Liver (tissue), 9 donors: ENCODE measurements around the gene ESPN. TPM values are rescaled to one million over a fixed set of nuclear protein-coding genes. Genes with fewer than 3 reads are reported as not detected.

Source experiments
- DNase-seq: peaks from one replicate; pipeline ENCODE4 v3.0.0-alpha.2; 2017; ENCODE audit warnings: low spot score
- H3K27ac ChIP-seq, 2 donors: one replicate each; pipeline ENCODE4 v1.7.0; 2013; ENCODE audit warnings: inconsistent platforms in 2 of 2, low read length in 2 of 2, control low read depth in 1 of 2, low read depth in 1 of 2, mild to moderate bottlenecking in 1 of 2
- H3K27me3 ChIP-seq, 4 donors: one replicate each; pipeline versions ENCODE4 v1.6.1 to v1.7.0; 2013; ENCODE audit warnings: low read length in 3 of 4, inconsistent platforms in 1 of 4, mild to moderate bottlenecking in 1 of 4, moderate library complexity in 1 of 4; ENCODE audit not compliant: control insufficient read depth in 4 of 4, insufficient read depth in 4 of 4
- H3K36me3 ChIP-seq, 4 donors: one replicate each; pipeline versions ENCODE4 v1.6.1 to v1.7.0; 2013; ENCODE audit warnings: low read length in 3 of 4, mild to moderate bottlenecking in 3 of 4, low read depth in 1 of 4, moderate library complexity in 1 of 4; ENCODE audit not compliant: control insufficient read depth in 4 of 4, insufficient read depth in 3 of 4
- H3K4me1 ChIP-seq, 4 donors: one replicate each; pipeline versions ENCODE4 v1.6.1 to v1.7.0; 2013; ENCODE audit warnings: low read length in 3 of 4, mild to moderate bottlenecking in 3 of 4, moderate library complexity in 1 of 4; ENCODE audit not compliant: control insufficient read depth in 4 of 4, insufficient read depth in 4 of 4
- H3K4me3 ChIP-seq, 3 donors: one replicate each; pipeline versions ENCODE4 v1.6.1 to v1.7.0; 2013; ENCODE audit warnings: low read length in 3 of 3, control low read depth in 1 of 3, low read depth in 1 of 3, mild to moderate bottlenecking in 1 of 3
- H3K9ac ChIP-seq, 2 donors: one replicate each; pipeline ENCODE4 v1.7.0; 2013; ENCODE audit warnings: low read length in 2 of 2, mild to moderate bottlenecking in 2 of 2, moderate library complexity in 2 of 2, control low read depth in 1 of 2, low read depth in 1 of 2
- H3K9me3 ChIP-seq, 4 donors: one replicate each; pipeline versions ENCODE4 v1.6.1 to v1.7.0; 2013; ENCODE audit warnings: low read length in 3 of 4; ENCODE audit not compliant: control insufficient read depth in 4 of 4
- EGR1 ChIP-seq, 2 donors: IDR thresholded peaks; 2 replicates each; pipeline ENCODE4 v1.6.1; 2016 to 2018; ENCODE audit warnings: antibody characterized with exemption in 2 of 2, low read depth in 2 of 2
- FOXA1 ChIP-seq: IDR thresholded peaks from 2 replicates; pipeline ENCODE4 v1.6.1; 2016; ENCODE audit warnings: antibody characterized with exemption
- FOXA2 ChIP-seq: IDR thresholded peaks from 2 replicates; pipeline ENCODE4 v1.6.1; 2016; ENCODE audit warnings: antibody characterized with exemption
- GABPA ChIP-seq, 2 donors: IDR thresholded peaks in 1 of 2; conservative IDR thresholded peaks in 1 of 2; 2 replicates each; pipeline ENCODE4 v1.6.1; 2016; ENCODE audit warnings: antibody characterized with exemption in 2 of 2, mild to moderate bottlenecking in 1 of 2, moderate library complexity in 1 of 2
- HNF4A ChIP-seq, 2 donors: conservative IDR thresholded peaks; 2 replicates each; pipeline ENCODE4 v1.6.1; 2016; ENCODE audit warnings: antibody characterized with exemption in 2 of 2, mild to moderate bottlenecking in 2 of 2
- HNF4G ChIP-seq: IDR thresholded peaks from 2 replicates; pipeline ENCODE4 v1.6.1; 2016; ENCODE audit warnings: antibody characterized with exemption
- JUND ChIP-seq, 2 donors: IDR thresholded peaks; 2 replicates each; pipeline ENCODE4 v1.6.1; 2016; ENCODE audit warnings: antibody characterized with exemption in 2 of 2
- NR2F2 ChIP-seq: IDR thresholded peaks from 2 replicates; pipeline ENCODE4 v1.6.1; 2016; ENCODE audit warnings: antibody characterized with exemption
- RAD21 ChIP-seq, 2 donors: IDR thresholded peaks; 2 replicates each; pipeline ENCODE4 v1.6.1; 2016; ENCODE audit warnings: antibody characterized with exemption in 2 of 2, mild to moderate bottlenecking in 2 of 2
- RXRA ChIP-seq, 2 donors: IDR thresholded peaks; 2 replicates each; pipeline ENCODE4 v1.6.1; 2017 to 2018; ENCODE audit warnings: antibody characterized with exemption in 2 of 2, mild to moderate bottlenecking in 1 of 2
- SP1 ChIP-seq: IDR thresholded peaks from 2 replicates; pipeline ENCODE4 v1.6.1; 2018; ENCODE audit warnings: antibody characterized with exemption, mild to moderate bottlenecking
- TAF1 ChIP-seq: conservative IDR thresholded peaks from 2 replicates; pipeline ENCODE4 v1.6.1; 2016; ENCODE audit warnings: antibody characterized with exemption, mild to moderate bottlenecking
- YY1 ChIP-seq: IDR thresholded peaks from 2 replicates; pipeline ENCODE4 v1.6.1; 2016; ENCODE audit warnings: antibody characterized with exemption, mild to moderate bottlenecking
- WGBS: extraction: QIAGEN DNeasy Blood & Tissue Kit; methylation state at CpG from one replicate; pipeline ENCODE4 v1.1.7; 2013; 5-methylcytosine and 5-hydroxymethylcytosine counted together
- polyA plus RNA-seq, 2 donors: library from polyadenylated mRNA; stranded (reverse) in 1 of 2; unstranded in 1 of 2; fragments of 200-250 nt in 1 of 2; fragments of >200 nt in 1 of 2; fragmentation: Nextera tagmentation in 1 of 2; extraction: Ambion mirVana in 1 of 2; gene quantifications; one replicate each; pipeline versions ENCODE4 v1.2.1 to v1.2.3, GENCODE V29; 2013 to 2015
- total RNA-seq, 2 donors: library from RNA; depleted of rRNA; stranded (reverse); fragments of >200 nt; gene quantifications; one replicate each; pipeline ENCODE4 v1.2.3, GENCODE V29; 2014
- TF ChIP-seq, protein P1 (sequence below): fragments of 150-350 bp; IDR thresholded peaks from 2 replicates; pipeline ENCODE4 v1.5.1; 2017; ENCODE audit warnings: improper control_type of control experiment, low read depth, low read length; ENCODE audit not compliant: missing input control
- TF ChIP-seq, protein P2 (sequence below): IDR thresholded peaks from 2 replicates; pipeline ENCODE4 v1.6.1; 2016; ENCODE audit warnings: antibody characterized with exemption
- TF ChIP-seq, protein P3 (sequence below): IDR thresholded peaks from 2 replicates; pipeline ENCODE4 v1.6.1; 2016; ENCODE audit warnings: antibody characterized with exemption
- TF ChIP-seq, protein P4 (sequence below): IDR thresholded peaks from 2 replicates; pipeline ENCODE4 v1.6.1; 2016; ENCODE audit warnings: antibody characterized with exemption
- TF ChIP-seq, protein P5 (sequence below): IDR thresholded peaks from 2 replicates; pipeline ENCODE4 v1.6.1; 2016; ENCODE audit warnings: antibody characterized with exemption, mild to moderate bottlenecking
- donor health status: healthy.
- donor health status: healthy.
- donor health status: healthy.
- donor health status: healthy.
- donor health status: healthy.

ESPN gene
- total and polyA plus RNA-seq, 4 donors, result 61.5 to 103 (median 68.2) TPM

DNA sequence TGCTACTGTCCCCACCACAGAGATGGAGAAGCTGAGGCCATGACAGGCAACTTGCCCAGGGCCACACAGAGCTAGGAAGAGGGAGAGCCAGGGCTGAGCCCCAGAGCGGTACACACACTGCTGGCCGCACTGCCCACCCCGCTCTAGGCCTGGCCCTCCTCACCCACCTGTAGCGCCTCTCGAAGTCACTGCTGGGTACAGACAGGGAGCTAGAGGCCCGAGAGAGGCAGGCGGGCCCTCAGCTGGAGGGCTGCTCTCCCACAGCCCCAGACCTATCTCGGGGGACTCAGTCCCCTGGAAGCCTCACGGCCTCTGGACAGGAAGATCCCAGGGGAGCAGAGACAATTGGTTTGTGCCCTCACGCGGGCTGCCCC lies 84.2 kb downstream of the ESPN start:
- WGBS, result 94% methylated on average over 11 of the region's 11 CpGs
- Histone ChIP-seq H3K9me3 (no peaks in the 10 kb centered on the region), H3K4me3 (no peak overlapping the region), H3K4me1 (no peaks in the 10 kb centered on the region), H3K9ac (no peak overlapping the region), H3K27ac (no peak overlapping the region), H3K36me3 (no peaks in the 10 kb centered on the region), H3K27me3 (no peaks in the 10 kb centered on the region)
- TF ChIP-seq, protein P1, sequence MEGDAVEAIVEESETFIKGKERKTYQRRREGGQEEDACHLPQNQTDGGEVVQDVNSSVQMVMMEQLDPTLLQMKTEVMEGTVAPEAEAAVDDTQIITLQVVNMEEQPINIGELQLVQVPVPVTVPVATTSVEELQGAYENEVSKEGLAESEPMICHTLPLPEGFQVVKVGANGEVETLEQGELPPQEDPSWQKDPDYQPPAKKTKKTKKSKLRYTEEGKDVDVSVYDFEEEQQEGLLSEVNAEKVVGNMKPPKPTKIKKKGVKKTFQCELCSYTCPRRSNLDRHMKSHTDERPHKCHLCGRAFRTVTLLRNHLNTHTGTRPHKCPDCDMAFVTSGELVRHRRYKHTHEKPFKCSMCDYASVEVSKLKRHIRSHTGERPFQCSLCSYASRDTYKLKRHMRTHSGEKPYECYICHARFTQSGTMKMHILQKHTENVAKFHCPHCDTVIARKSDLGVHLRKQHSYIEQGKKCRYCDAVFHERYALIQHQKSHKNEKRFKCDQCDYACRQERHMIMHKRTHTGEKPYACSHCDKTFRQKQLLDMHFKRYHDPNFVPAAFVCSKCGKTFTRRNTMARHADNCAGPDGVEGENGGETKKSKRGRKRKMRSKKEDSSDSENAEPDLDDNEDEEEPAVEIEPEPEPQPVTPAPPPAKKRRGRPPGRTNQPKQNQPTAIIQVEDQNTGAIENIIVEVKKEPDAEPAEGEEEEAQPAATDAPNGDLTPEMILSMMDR, result no peak
- TF ChIP-seq FOXA1 (no peak), EGR1 (IDR thresholded peaks at IDR 0.05; ENCODE audit: low read depth in 2 of 2) (no peak), HNF4A (conservative IDR thresholded peaks at IDR 0.05) (no peak), SP1 (no peak), YY1 (no peak), HNF4G (no peak), RXRA (IDR thresholded peaks at IDR 0.05) (no peak), RAD21 (IDR thresholded peaks at IDR 0.05) (no peak), NR2F2 (no peak), TAF1 (no peak), JUND (IDR thresholded peaks at IDR 0.05) (no peak), FOXA2 (no peak), GABPA (IDR thresholded peaks at IDR 0.05 in 1 of 2, conservative IDR thresholded peaks at IDR 0.05 in 1 of 2) (no peak)
- TF ChIP-seq, protein P2, sequence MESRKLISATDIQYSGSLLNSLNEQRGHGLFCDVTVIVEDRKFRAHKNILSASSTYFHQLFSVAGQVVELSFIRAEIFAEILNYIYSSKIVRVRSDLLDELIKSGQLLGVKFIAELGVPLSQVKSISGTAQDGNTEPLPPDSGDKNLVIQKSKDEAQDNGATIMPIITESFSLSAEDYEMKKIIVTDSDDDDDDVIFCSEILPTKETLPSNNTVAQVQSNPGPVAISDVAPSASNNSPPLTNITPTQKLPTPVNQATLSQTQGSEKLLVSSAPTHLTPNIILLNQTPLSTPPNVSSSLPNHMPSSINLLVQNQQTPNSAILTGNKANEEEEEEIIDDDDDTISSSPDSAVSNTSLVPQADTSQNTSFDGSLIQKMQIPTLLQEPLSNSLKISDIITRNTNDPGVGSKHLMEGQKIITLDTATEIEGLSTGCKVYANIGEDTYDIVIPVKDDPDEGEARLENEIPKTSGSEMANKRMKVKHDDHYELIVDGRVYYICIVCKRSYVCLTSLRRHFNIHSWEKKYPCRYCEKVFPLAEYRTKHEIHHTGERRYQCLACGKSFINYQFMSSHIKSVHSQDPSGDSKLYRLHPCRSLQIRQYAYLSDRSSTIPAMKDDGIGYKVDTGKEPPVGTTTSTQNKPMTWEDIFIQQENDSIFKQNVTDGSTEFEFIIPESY, result no peak
- TF ChIP-seq, protein P3, sequence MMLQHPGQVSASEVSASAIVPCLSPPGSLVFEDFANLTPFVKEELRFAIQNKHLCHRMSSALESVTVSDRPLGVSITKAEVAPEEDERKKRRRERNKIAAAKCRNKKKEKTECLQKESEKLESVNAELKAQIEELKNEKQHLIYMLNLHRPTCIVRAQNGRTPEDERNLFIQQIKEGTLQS, result no peak
- TF ChIP-seq, protein P4, sequence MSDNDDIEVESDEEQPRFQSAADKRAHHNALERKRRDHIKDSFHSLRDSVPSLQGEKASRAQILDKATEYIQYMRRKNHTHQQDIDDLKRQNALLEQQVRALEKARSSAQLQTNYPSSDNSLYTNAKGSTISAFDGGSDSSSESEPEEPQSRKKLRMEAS, result no peak
- TF ChIP-seq, protein P5, sequence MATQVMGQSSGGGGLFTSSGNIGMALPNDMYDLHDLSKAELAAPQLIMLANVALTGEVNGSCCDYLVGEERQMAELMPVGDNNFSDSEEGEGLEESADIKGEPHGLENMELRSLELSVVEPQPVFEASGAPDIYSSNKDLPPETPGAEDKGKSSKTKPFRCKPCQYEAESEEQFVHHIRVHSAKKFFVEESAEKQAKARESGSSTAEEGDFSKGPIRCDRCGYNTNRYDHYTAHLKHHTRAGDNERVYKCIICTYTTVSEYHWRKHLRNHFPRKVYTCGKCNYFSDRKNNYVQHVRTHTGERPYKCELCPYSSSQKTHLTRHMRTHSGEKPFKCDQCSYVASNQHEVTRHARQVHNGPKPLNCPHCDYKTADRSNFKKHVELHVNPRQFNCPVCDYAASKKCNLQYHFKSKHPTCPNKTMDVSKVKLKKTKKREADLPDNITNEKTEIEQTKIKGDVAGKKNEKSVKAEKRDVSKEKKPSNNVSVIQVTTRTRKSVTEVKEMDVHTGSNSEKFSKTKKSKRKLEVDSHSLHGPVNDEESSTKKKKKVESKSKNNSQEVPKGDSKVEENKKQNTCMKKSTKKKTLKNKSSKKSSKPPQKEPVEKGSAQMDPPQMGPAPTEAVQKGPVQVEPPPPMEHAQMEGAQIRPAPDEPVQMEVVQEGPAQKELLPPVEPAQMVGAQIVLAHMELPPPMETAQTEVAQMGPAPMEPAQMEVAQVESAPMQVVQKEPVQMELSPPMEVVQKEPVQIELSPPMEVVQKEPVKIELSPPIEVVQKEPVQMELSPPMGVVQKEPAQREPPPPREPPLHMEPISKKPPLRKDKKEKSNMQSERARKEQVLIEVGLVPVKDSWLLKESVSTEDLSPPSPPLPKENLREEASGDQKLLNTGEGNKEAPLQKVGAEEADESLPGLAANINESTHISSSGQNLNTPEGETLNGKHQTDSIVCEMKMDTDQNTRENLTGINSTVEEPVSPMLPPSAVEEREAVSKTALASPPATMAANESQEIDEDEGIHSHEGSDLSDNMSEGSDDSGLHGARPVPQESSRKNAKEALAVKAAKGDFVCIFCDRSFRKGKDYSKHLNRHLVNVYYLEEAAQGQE, result no peak
- DNase-seq, result no peak
